ENCODE data around the gene PTX4.

- TF ChIP-seq POLR2A (IDR thresholded peaks at IDR 0.05) (no peak), CTCF (IDR thresholded peaks at IDR 0.05) (no peak)
Observed at GRCh38 chr16:1458336-1458976, 30.3 kb downstream of the PTX4 start.
